A673 (cell line): ENCODE measurements around the gene TMEM138.

Experiments used
- EZH2 ChIP-seq: fragments of 200-600 bp; sonication (generic); IDR thresholded peaks from 2 replicates; pipeline ENCODE4 v1.6.1; 2017; ENCODE audit warnings: borderline replicate concordance, low read depth, mild to moderate bottlenecking, mixed read lengths, antibody characterized with exemption, low read length; ENCODE audit not compliant: poor library complexity, severe bottlenecking
- TF ChIP-seq, protein P1 (sequence below): fragments of 300-800, 200-600 bp; sonication (generic); conservative IDR thresholded peaks from 2 replicates; pipeline ENCODE4 v1.5.1; 2017; ENCODE audit warnings: low read depth, mild to moderate bottlenecking, antibody characterized with exemption, low read length, moderate library complexity, mixed read lengths

DNA sequence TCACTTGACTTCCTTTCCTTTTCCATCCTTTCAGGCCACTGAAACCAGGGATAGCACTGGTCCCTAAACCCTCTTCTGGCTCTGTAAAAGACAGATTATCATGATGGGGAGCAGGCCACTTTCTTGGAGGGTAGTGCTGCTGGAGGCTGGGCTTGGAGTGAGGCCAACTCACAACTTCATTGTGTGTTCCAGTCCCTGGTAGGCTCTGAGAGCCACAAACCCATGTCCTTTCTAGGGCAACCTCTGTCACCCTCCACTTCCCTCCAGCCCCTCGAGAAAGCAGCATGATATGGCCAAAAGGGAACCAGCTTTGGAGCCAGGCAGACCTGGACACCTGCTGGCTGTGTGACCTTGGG is 26.8 kb upstream of the TMEM138 start:
- TF ChIP-seq, protein P1, sequence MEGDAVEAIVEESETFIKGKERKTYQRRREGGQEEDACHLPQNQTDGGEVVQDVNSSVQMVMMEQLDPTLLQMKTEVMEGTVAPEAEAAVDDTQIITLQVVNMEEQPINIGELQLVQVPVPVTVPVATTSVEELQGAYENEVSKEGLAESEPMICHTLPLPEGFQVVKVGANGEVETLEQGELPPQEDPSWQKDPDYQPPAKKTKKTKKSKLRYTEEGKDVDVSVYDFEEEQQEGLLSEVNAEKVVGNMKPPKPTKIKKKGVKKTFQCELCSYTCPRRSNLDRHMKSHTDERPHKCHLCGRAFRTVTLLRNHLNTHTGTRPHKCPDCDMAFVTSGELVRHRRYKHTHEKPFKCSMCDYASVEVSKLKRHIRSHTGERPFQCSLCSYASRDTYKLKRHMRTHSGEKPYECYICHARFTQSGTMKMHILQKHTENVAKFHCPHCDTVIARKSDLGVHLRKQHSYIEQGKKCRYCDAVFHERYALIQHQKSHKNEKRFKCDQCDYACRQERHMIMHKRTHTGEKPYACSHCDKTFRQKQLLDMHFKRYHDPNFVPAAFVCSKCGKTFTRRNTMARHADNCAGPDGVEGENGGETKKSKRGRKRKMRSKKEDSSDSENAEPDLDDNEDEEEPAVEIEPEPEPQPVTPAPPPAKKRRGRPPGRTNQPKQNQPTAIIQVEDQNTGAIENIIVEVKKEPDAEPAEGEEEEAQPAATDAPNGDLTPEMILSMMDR = no peak
- no peak for TF ChIP-seq EZH2
